ENCODE data around the gene ATG16L2. TPM values are rescaled to one million over a fixed set of nuclear protein-coding genes. Genes with fewer than 3 reads are reported as not detected.

ATG16L2 gene
- total RNA-seq, 1 experiment from 2014 or later, result 17.3 TPM

DNA sequence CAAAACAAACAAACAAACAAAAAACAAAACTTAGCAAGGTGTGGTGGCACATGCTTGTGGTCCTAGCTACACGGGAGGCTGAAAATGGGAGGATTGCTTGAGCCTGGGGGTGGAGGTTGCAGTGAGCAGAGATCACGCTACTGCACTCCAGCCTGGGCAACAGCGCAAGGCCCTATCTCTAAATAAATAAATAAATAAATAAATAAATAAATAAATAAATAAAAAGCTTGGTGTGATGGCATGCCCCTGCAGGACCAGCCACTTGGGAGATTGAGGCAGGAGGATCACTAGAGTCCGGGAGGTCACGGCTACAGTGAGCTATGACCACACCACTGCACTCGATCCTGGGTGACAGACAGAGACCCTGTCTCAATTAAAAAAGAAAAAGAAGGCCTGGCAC is 11.4 kb upstream of the ATG16L2 start:
- Histone ChIP-seq H2BK5ac (ENCODE audit: insufficient read length, low read length) (no peak overlapping the region), H3K4me2 (ENCODE audit: insufficient read depth, insufficient read length, low read length) (no peak overlapping the region), H2BK120ac (ENCODE audit: low read depth, low read length, poor library complexity, severe bottlenecking) (no peak overlapping the region), H3K9me3 (ENCODE audit: control insufficient read depth, low read depth, low read length) (no peaks in the 10 kb centered on the region), H4K91ac (ENCODE audit: insufficient read length, low read depth, low read length) (no peak overlapping the region), H3K27ac (ENCODE audit: insufficient read length, low read depth, low read length) (no peak overlapping the region), H3T11ph (ENCODE audit: low read length) (no peak overlapping the region), H3K23me2 (ENCODE audit: insufficient read length, low read depth, low read length, poor library complexity, severe bottlenecking) (no peaks in the 10 kb centered on the region), H3K56ac (ENCODE audit: insufficient read length, low read depth, low read length) (no peak overlapping the region), H3K4me1 (ENCODE audit: insufficient read depth, low read length) (no peaks in the 10 kb centered on the region; the same call in 1 of the 2 replicates), H3K9ac (ENCODE audit: extremely low read depth, insufficient read length, low read length) (no peak overlapping the region), H3K23ac (ENCODE audit: insufficient read length, low read depth, low read length) (no peak overlapping the region), H4K5ac (ENCODE audit: insufficient read length, low read depth, low read length) (no peak overlapping the region), H3K4ac (ENCODE audit: low read depth, low read length) (no peak overlapping the region), H2AFZ (ENCODE audit: low read length) (no peak overlapping the region), H3K27me3 (ENCODE audit: insufficient read depth, low read length) (no peaks in the 10 kb centered on the region), H3K14ac (ENCODE audit: insufficient read depth, low read length) (no peak overlapping the region), H2AK5ac (ENCODE audit: insufficient read length, low read length) (no peak overlapping the region), H3K79me1 (ENCODE audit: insufficient read depth, low read depth, low read length, poor library complexity, severe bottlenecking) (no peaks in the 10 kb centered on the region), H2BK12ac (ENCODE audit: insufficient read length, low read depth, low read length) (no peak overlapping the region), H3K18ac (ENCODE audit: insufficient read length, low read depth, low read length) (no peak overlapping the region), H2BK20ac (ENCODE audit: low read depth, low read length, poor library complexity, severe bottlenecking) (no peak overlapping the region), H3K79me2 (ENCODE audit: insufficient read depth, low read length) (no peaks in the 10 kb centered on the region), H4K8ac (replicated peaks; ENCODE audit: insufficient read length, low read depth, low read length) (no peak overlapping the region), H4K20me1 (ENCODE audit: control insufficient read depth, insufficient read depth, insufficient read length) (no peaks in the 10 kb centered on the region), H2BK15ac (ENCODE audit: low read depth, low read length) (no peak overlapping the region)
- TF ChIP-seq, protein P1, sequence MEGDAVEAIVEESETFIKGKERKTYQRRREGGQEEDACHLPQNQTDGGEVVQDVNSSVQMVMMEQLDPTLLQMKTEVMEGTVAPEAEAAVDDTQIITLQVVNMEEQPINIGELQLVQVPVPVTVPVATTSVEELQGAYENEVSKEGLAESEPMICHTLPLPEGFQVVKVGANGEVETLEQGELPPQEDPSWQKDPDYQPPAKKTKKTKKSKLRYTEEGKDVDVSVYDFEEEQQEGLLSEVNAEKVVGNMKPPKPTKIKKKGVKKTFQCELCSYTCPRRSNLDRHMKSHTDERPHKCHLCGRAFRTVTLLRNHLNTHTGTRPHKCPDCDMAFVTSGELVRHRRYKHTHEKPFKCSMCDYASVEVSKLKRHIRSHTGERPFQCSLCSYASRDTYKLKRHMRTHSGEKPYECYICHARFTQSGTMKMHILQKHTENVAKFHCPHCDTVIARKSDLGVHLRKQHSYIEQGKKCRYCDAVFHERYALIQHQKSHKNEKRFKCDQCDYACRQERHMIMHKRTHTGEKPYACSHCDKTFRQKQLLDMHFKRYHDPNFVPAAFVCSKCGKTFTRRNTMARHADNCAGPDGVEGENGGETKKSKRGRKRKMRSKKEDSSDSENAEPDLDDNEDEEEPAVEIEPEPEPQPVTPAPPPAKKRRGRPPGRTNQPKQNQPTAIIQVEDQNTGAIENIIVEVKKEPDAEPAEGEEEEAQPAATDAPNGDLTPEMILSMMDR (conservative IDR thresholded peaks at IDR 0.05), result no peak
- Mint-ChIP-seq H3K27me3 (ENCODE audit: low read depth) (no peaks in the 10 kb centered on the region), H3K27ac (no peak overlapping the region), H3K4me1 (peaks cover 11 to 12% of the 10 kb centered on the region in 2 experiments), H3K4me3 (no peak overlapping the region), H3K36me3 (ENCODE audit: insufficient read depth in 1 of 3, low read depth in 3 of 3) (no peaks in the 10 kb centered on the region; a peak in 1 of 7 replicates), H3K9me3 (no peaks in the 10 kb centered on the region)
- no CpG with 5 or more reads among the region's 6 CpGs for WGBS (ENCODE audit: extremely low coverage, insufficient read length, low lambda C conversion rate)
- no peak for DNase-seq
